GM23338 (cell line): ENCODE measurements around the gene EPHB3. TPM values are rescaled to one million over a fixed set of nuclear protein-coding genes. Genes with fewer than 3 reads are reported as not detected.

Experiments used
- ATAC-seq: fragments of 200-7000 bp; cut with Tn5 transposase; 3 replicates; pipeline ENCODE4 v1.9.1; 2020
- DNase-seq: peaks from one replicate; pipeline ENCODE4 v3.0.0-alpha.2; 2015; ENCODE audit warnings: low spot score
- H2AFZ ChIP-seq: fragments of 200-600 bp; sonication (generic); 2 replicates; pipeline ENCODE4 v1.8.0; 2016; ENCODE audit warnings: antibody characterized with exemption, mild to moderate bottlenecking, moderate library complexity
- H3F3A ChIP-seq: fragments of 200-600 bp; sonication (generic); replicated peaks from 2 replicates; pipeline ENCODE4 v1.8.0; 2017; ENCODE audit warnings: antibody characterized with exemption, mixed run types, low read depth
- H3K27ac ChIP-seq: fragments of 200-600 bp; sonication (generic); 2 replicates; pipeline ENCODE4 v1.6.1; 2016; ENCODE audit warnings: low read depth
- H3K27me3 ChIP-seq: fragments of 200-600 bp; sonication (generic); 2 replicates; pipeline ENCODE4 v1.8.0; 2016; ENCODE audit warnings: mild to moderate bottlenecking, mixed run types, moderate library complexity; ENCODE audit not compliant: insufficient read depth
- H3K36me3 ChIP-seq: fragments of 200-600 bp; sonication (generic); 2 replicates; pipeline ENCODE4 v1.8.0; 2016; ENCODE audit warnings: mild to moderate bottlenecking; ENCODE audit not compliant: insufficient read depth
- H3K4me1 ChIP-seq: fragments of 200-600 bp; sonication (generic); 2 replicates; pipeline ENCODE4 v1.8.0; 2016; ENCODE audit warnings: mild to moderate bottlenecking, moderate library complexity; ENCODE audit not compliant: insufficient read depth
- H3K4me2 ChIP-seq: fragments of 200-600 bp; sonication (generic); 2 replicates; pipeline ENCODE4 v1.7.1; 2017; ENCODE audit warnings: mixed run types
- H3K4me3 ChIP-seq: fragments of 200-600 bp; sonication (generic); 2 replicates; pipeline ENCODE4 v1.6.1; 2016; ENCODE audit warnings: mixed run types
- H3K79me2 ChIP-seq: fragments of 200-600 bp; sonication (generic); replicated peaks from 2 replicates; pipeline ENCODE4 v1.8.0; 2017; ENCODE audit warnings: mild to moderate bottlenecking; ENCODE audit not compliant: insufficient read depth
- H3K9me2 ChIP-seq: fragments of 200-600 bp; sonication (generic); 2 replicates; pipeline ENCODE4 v1.8.0; 2017; ENCODE audit not compliant: insufficient read depth
- H4K20me1 ChIP-seq: fragments of 200-600 bp; sonication (generic); replicated peaks from 2 replicates; pipeline ENCODE4 v1.8.0; 2017; ENCODE audit warnings: mild to moderate bottlenecking; ENCODE audit not compliant: insufficient read depth
- H3K27ac Mint-ChIP-seq: 2 replicates; pipeline ENCODE4 v1.8.0; 2020; ENCODE audit warnings: inconsistent platforms, mild to moderate bottlenecking, moderate library complexity, mixed read lengths
- H3K27me3 Mint-ChIP-seq: 3 replicates; pipeline ENCODE4 v1.8.0; 2022; ENCODE audit warnings: low read depth, mild to moderate bottlenecking, moderate library complexity, mixed read lengths, inconsistent platforms; ENCODE audit not compliant: insufficient read depth, poor library complexity
- H3K36me3 Mint-ChIP-seq: 3 replicates; pipeline ENCODE4 v1.8.0; 2021; ENCODE audit warnings: low read depth, mild to moderate bottlenecking, inconsistent platforms, moderate library complexity, mixed read lengths
- H3K4me1 Mint-ChIP-seq: 3 replicates; pipeline ENCODE4 v1.8.0; 2020; ENCODE audit warnings: mild to moderate bottlenecking, inconsistent platforms, mixed read lengths
- H3K4me3 Mint-ChIP-seq: 3 replicates; pipeline ENCODE4 v1.8.0; 2021; ENCODE audit warnings: moderate library complexity, mild to moderate bottlenecking, inconsistent platforms, mixed read lengths
- H3K9me3 Mint-ChIP-seq: 3 replicates; pipeline ENCODE4 v1.8.0; 2020; ENCODE audit warnings: moderate library complexity, mild to moderate bottlenecking, inconsistent platforms, mixed read lengths
- CREB1 ChIP-seq: fragments of 250-450 bp; sonication (Bioruptor Pico); IDR thresholded peaks from 2 replicates; pipeline ENCODE4 v1.5.0; 2020; ENCODE audit warnings: low read depth, mild to moderate bottlenecking, moderate library complexity
- ETS1 ChIP-seq: IDR thresholded peaks from 2 replicates; pipeline ENCODE4 v1.6.1; 2016; ENCODE audit warnings: antibody characterized with exemption
- EZH2 ChIP-seq: fragments of 200-600 bp; sonication (generic); IDR thresholded peaks from one replicate; pipeline ENCODE4 v1.8.0; 2017; ENCODE audit warnings: antibody characterized with exemption, mild to moderate bottlenecking, low read depth; ENCODE audit not compliant: unreplicated experiment
- EZH2phosphoT487 ChIP-seq: fragments of 200-600 bp; sonication (generic); IDR thresholded peaks from one replicate; pipeline ENCODE4 v1.8.1; 2018; ENCODE audit warnings: antibody characterized with exemption; ENCODE audit not compliant: unreplicated experiment
- JUNB ChIP-seq: IDR thresholded peaks from one replicate; pipeline ENCODE4 v1.6.1; 2016; ENCODE audit warnings: antibody characterized with exemption; ENCODE audit not compliant: unreplicated experiment
- POLR2AphosphoS5 ChIP-seq: IDR thresholded peaks from 2 replicates; pipeline ENCODE4 v1.6.1; 2016; ENCODE audit warnings: antibody characterized with exemption, low read depth
- STAT1 ChIP-seq: IDR thresholded peaks from one replicate; pipeline ENCODE4 v1.6.1; 2016; ENCODE audit warnings: antibody characterized with exemption; ENCODE audit not compliant: unreplicated experiment
- polyA plus RNA-seq: library from polyadenylated mRNA; unstranded; fragments of >200 nt; fragmentation: Nextera tagmentation; extraction: Ambion mirVana; gene quantifications from 2 replicates; pipeline ENCODE4 v1.2.1, GENCODE V29; 2016
- total RNA-seq: library from RNA; depleted of rRNA; stranded (reverse); fragments of >200 nt; shearing (Covaris generic); gene quantifications from 2 replicates; pipeline ENCODE4 v1.2.3, GENCODE V29; 2014
- TF ChIP-seq, protein P1 (sequence below): fragments of 250-450 bp; sonication (Bioruptor Pico); IDR thresholded peaks from 2 replicates; pipeline ENCODE4 v1.5.0; 2020; ENCODE audit warnings: mild to moderate bottlenecking, moderate library complexity

EPHB3 gene
- total and polyA plus RNA-seq, 2 experiments from 2014 or later = 0.57 to 2.0 TPM

DNA sequence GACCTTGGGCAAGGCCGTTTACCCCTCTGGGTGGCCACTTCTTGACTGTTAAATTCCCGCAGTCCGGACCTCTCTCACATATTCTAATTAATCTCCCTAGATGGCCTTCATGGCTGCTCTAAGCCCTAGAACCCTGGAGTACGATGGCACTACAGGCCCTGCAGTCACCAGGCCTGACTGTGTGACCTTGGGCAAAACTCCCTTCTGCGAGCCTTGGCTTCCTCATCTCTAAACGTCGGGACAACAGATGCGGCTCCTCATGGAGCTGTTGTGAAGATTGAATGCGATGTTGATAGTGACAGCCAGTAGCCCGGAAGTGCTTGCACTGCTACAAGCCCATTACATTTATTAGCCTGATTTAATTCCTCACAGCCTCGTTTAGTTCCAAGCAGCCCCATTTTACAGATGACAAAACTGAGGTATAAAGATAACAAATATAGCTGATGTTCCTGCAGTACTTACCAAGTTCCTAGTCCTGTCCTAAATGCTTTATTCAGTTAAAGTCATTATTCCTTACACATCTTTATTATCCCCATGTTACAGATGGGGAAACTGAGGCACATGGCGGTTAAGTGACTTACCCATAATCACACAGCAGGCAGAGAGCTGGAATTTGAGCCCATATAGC, 10.3 kb downstream of the EPHB3 start (continued):
- TF ChIP-seq, protein P1, sequence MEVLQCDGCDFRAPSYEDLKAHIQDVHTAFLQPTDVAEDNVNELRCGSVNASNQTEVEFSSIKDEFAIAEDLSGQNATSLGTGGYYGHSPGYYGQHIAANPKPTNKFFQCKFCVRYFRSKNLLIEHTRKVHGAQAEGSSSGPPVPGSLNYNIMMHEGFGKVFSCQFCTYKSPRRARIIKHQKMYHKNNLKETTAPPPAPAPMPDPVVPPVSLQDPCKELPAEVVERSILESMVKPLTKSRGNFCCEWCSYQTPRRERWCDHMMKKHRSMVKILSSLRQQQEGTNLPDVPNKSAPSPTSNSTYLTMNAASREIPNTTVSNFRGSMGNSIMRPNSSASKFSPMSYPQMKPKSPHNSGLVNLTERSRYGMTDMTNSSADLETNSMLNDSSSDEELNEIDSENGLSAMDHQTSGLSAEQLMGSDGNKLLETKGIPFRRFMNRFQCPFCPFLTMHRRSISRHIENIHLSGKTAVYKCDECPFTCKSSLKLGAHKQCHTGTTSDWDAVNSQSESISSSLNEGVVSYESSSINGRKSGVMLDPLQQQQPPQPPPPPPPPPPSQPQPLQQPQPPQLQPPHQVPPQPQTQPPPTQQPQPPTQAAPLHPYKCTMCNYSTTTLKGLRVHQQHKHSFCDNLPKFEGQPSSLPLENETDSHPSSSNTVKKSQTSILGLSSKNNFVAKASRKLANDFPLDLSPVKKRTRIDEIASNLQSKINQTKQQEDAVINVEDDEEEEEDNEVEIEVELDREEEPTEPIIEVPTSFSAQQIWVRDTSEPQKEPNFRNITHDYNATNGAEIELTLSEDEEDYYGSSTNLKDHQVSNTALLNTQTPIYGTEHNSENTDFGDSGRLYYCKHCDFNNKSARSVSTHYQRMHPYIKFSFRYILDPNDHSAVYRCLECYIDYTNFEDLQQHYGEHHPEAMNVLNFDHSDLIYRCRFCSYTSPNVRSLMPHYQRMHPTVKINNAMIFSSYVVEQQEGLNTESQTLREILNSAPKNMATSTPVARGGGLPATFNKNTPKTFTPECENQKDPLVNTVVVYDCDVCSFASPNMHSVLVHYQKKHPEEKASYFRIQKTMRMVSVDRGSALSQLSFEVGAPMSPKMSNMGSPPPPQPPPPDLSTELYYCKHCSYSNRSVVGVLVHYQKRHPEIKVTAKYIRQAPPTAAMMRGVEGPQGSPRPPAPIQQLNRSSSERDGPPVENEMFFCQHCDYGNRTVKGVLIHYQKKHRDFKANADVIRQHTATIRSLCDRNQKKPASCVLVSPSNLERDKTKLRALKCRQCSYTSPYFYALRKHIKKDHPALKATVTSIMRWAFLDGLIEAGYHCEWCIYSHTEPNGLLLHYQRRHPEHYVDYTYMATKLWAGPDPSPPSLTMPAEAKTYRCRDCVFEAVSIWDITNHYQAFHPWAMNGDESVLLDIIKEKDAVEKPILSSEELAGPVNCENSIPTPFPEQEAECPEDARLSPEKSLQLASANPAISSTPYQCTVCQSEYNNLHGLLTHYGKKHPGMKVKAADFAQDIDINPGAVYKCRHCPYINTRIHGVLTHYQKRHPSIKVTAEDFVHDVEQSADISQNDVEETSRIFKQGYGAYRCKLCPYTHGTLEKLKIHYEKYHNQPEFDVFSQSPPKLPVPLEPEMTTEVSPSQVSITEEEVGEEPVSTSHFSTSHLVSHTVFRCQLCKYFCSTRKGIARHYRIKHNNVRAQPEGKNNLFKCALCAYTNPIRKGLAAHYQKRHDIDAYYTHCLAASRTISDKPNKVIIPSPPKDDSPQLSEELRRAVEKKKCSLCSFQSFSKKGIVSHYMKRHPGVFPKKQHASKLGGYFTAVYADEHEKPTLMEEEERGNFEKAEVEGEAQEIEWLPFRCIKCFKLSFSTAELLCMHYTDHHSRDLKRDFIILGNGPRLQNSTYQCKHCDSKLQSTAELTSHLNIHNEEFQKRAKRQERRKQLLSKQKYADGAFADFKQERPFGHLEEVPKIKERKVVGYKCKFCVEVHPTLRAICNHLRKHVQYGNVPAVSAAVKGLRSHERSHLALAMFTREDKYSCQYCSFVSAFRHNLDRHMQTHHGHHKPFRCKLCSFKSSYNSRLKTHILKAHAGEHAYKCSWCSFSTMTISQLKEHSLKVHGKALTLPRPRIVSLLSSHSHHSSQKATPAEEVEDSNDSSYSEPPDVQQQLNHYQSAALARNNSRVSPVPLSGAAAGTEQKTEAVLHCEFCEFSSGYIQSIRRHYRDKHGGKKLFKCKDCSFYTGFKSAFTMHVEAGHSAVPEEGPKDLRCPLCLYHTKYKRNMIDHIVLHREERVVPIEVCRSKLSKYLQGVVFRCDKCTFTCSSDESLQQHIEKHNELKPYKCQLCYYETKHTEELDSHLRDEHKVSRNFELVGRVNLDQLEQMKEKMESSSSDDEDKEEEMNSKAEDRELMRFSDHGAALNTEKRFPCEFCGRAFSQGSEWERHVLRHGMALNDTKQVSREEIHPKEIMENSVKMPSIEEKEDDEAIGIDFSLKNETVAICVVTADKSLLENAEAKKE (CRISPR knock-in tag) = no peak

GRCh38 chr3:184572633-184573270, 11.2 kb downstream of the EPHB3 start:
- no peak overlapping the region for H3K4me3 ChIP-seq
- Mint-ChIP-seq H3K4me3 (no peak overlapping the region), H3K9me3 (no peaks in the 10 kb centered on the region; the same call in 2 of the 3 replicates), H3K27ac (no peak overlapping the region), H3K4me1 (peaks cover 52% of the 10 kb centered on the region), H3K27me3 (peaks cover 53% of the 10 kb centered on the region), H3K36me3 (no peaks in the 10 kb centered on the region; the same call in 2 of the 3 replicates)
- no peak overlapping the region for H3K4me2 ChIP-seq
- H4K20me1 ChIP-seq = no peaks in the 10 kb centered on the region
- no peaks in the 10 kb centered on the region for H3F3A ChIP-seq
- peaks cover 75% of the 10 kb centered on the region for H3K27me3 ChIP-seq
- no peak overlapping the region for H3K27ac ChIP-seq
- no peaks in the 10 kb centered on the region for H3K79me2 ChIP-seq
- H2AFZ ChIP-seq = no peak overlapping the region
- no peaks in the 10 kb centered on the region for H3K9me2 ChIP-seq
- no peaks in the 10 kb centered on the region for H3K36me3 ChIP-seq
- H3K4me1 ChIP-seq = peaks cover 40% of the 10 kb centered on the region
- no peak for ATAC-seq
- DNase-seq = no peak
- TF ChIP-seq EZH2phosphoT487 (no peak), CREB1 (CRISPR knock-in tag) (no peak), STAT1 (no peak), EZH2 (no peak), JUNB (no peak), ETS1 (no peak), POLR2AphosphoS5 (no peak)
